Measurements from ENCODE around the gene ZDHHC19.

DNA sequence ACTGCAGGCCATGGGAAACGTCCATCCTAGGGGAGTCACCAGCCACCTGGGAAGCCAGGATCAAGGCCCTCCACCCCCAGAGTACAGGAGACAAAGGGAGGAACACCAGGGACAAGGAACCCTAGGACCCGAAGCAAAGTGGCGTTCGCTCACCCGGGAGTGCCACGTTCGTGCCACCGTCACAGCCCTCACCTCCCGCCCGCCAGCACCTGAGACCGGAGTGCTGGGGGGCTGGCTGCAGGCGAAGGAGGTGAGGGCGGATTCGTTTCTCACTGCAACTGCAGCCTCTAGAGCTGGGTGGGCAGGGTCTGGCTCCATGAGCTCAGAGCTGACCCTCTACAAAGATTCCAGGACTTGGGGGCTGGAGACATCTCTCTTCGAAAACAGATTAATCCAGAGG, 26.3 kb downstream of the ZDHHC19 start:
- TF ChIP-seq, protein P1, sequence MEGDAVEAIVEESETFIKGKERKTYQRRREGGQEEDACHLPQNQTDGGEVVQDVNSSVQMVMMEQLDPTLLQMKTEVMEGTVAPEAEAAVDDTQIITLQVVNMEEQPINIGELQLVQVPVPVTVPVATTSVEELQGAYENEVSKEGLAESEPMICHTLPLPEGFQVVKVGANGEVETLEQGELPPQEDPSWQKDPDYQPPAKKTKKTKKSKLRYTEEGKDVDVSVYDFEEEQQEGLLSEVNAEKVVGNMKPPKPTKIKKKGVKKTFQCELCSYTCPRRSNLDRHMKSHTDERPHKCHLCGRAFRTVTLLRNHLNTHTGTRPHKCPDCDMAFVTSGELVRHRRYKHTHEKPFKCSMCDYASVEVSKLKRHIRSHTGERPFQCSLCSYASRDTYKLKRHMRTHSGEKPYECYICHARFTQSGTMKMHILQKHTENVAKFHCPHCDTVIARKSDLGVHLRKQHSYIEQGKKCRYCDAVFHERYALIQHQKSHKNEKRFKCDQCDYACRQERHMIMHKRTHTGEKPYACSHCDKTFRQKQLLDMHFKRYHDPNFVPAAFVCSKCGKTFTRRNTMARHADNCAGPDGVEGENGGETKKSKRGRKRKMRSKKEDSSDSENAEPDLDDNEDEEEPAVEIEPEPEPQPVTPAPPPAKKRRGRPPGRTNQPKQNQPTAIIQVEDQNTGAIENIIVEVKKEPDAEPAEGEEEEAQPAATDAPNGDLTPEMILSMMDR (conservative IDR thresholded peaks at IDR 0.05): no peak
- TF ChIP-seq ZFX (IDR thresholded peaks at IDR 0.05): no peak
